GM21381 (cell line): Measurements from ENCODE around the gene AFG1L.
"Not testable (repeated sequence)": the region's sequence is repeated elsewhere in the genome, so short reads cannot be mapped to it uniquely, and the experiment has no call there.

Experiments used
- ATAC-seq: cut with Tn5 transposase; IDR thresholded peaks from one replicate; pipeline ENCODE4 v1.9.1; 2021; ENCODE audit warnings: mild to moderate bottlenecking, moderate library complexity; ENCODE audit not compliant: unreplicated experiment

AFG1L gene

GRCh38 chr6:108507316-108507715 lies 212.5 kb downstream of the AFG1L start:
- ATAC-seq = no peak

- no peak for ATAC-seq
Measured at GRCh38 chr6:108510461-108511319, 215.8 kb downstream of the AFG1L start.

GRCh38 chr6:108518714-108519576 lies 224.1 kb downstream of the AFG1L start:
- ATAC-seq = no peak

- ATAC-seq = no peak
Measured at GRCh38 chr6:108521616-108522107, 226.8 kb downstream of the AFG1L start.

GRCh38 chr6:108523697-108524096 lies 228.8 kb downstream of the AFG1L start:
- ATAC-seq = no peak

- ATAC-seq = no peak
Measured at GRCh38 chr6:108524528-108525248, 229.8 kb downstream of the AFG1L start.

- ATAC-seq = no peak
Measured at GRCh38 chr6:108526739-108527174, 231.9 kb downstream of the AFG1L start.

GRCh38 chr6:108528878-108529277 lies 234.0 kb downstream of the AFG1L start:
- ATAC-seq = no peak

- no peak for ATAC-seq
Measured at GRCh38 chr6:108531332-108531731, 236.5 kb downstream of the AFG1L start.

- ATAC-seq = no peak
Measured at GRCh38 chr6:108535114-108535742, 240.4 kb downstream of the AFG1L start.

- not testable (repeated sequence) for ATAC-seq
Measured at GRCh38 chr6:108535920-108536535, 241.2 kb downstream of the AFG1L start.

GRCh38 chr6:108541843-108542759 lies 247.2 kb downstream of the AFG1L start:
- ATAC-seq = no peak

GRCh38 chr6:108543175-108543940 lies 248.5 kb downstream of the AFG1L start:
- no peak for ATAC-seq

- no peak for ATAC-seq
Measured at GRCh38 chr6:108544606-108545005, 249.8 kb downstream of the AFG1L start.

- no peak for ATAC-seq
Measured at GRCh38 chr6:108546079-108547049, 251.5 kb downstream of the AFG1L start.

- no peak for ATAC-seq
Measured at GRCh38 chr6:108549241-108549640, 254.4 kb downstream of the AFG1L start.

- ATAC-seq = no peak
Measured at GRCh38 chr6:108549741-108550140, 254.9 kb downstream of the AFG1L start.
